A549 (cell line): Measurements from ENCODE around the gene CABYR. TPM values are rescaled to one million over a fixed set of nuclear protein-coding genes. Genes with fewer than 3 reads are reported as not detected.

Source experiments
- ATAC-seq, 2 experiments: fragments of 200-7000 bp in 1 of 2; fragments of >200 bp in 1 of 2; cut with Nextera tagmentation in 1 of 2; cut with Tn5 transposase in 1 of 2; 3 replicates each; pipeline versions ENCODE4 v1.8.0 to v1.9.1; 2018 to 2020; ENCODE audit warnings: mild to moderate bottlenecking in 1 of 2, moderate library complexity in 1 of 2
- CTCF ChIA-PET: fragments of 300-600 bp; sonication (Branson Sonifier 250); formaldehyde crosslinking; extraction: SDS; loops from one replicate; lab custom pipeline; 2021; ENCODE audit warnings: antibody characterized with exemption, inconsistent platforms; lab: Yijun Ruan, JAX
- POLR2A ChIA-PET: fragments of 350-600 bp; formaldehyde crosslinking; extraction: SDS; loops from one replicate; lab custom pipeline; 2021; ENCODE audit warnings: antibody characterized with exemption, inconsistent platforms; lab: Yijun Ruan, JAX
- DNase-seq, 2 experiments: peaks; one replicate each; pipeline versions ENCODE4 v3.0.0 to v3.0.0-alpha.2; 2011 to 2016; ENCODE audit warnings: low read depth in 1 of 2, low spot score in 1 of 2
- FAIRE-seq: peaks from 2 replicates; lab custom pipeline; 2011; peaks lifted over from hg19 to GRCh38; lab: Jason Lieb, UNC
- H3K27ac ChIP-seq, 2 experiments: fragments of >200 bp; sonication (Bioruptor Twin); formaldehyde crosslinking; 3 replicates each; pipeline ENCODE4 v1.5.1; 2016 to 2017
- H3K4me1 ChIP-seq: fragments of >200 bp; sonication (Bioruptor Twin); formaldehyde crosslinking; 3 replicates; pipeline ENCODE4 v1.6.1; 2016
- H3K4me2 ChIP-seq: fragments of >200 bp; sonication (Bioruptor Twin); formaldehyde crosslinking; 3 replicates; pipeline ENCODE4 v1.6.1; 2016
- H3K4me3 ChIP-seq: fragments of >200 bp; sonication (Bioruptor Twin); formaldehyde crosslinking; 3 replicates; pipeline ENCODE4 v1.5.1; 2016
- H3K9me3 ChIP-seq: fragments of >200 bp; sonication (Bioruptor Twin); formaldehyde crosslinking; 3 replicates; pipeline ENCODE4 v1.6.1; 2016
- BHLHE40 ChIP-seq: IDR thresholded peaks from 2 replicates; pipeline ENCODE4 v1.6.1; 2012; ENCODE audit warnings: low read depth, low read length, inconsistent platforms
- CEBPB ChIP-seq, 2 experiments: fragments of >200 bp in 1 of 2; sonication (Bioruptor Twin) in 1 of 2; formaldehyde crosslinking in 1 of 2; IDR thresholded peaks; 2 replicates each; pipeline ENCODE4 v1.6.1; 2012 to 2016
- EHF ChIP-seq: fragments of 250-450 bp; sonication (Bioruptor Pico); IDR thresholded peaks from 2 replicates; pipeline ENCODE4 v1.5.0; 2020; ENCODE audit warnings: mild to moderate bottlenecking
- ELK1 ChIP-seq: fragments of 150-350 bp; IDR thresholded peaks from 2 replicates; pipeline ENCODE4 v1.6.1; 2014; ENCODE audit warnings: low read depth, mild to moderate bottlenecking, low read length
- EP300 ChIP-seq, 2 experiments: fragments of >200 bp; sonication (Bioruptor Twin); formaldehyde crosslinking; IDR thresholded peaks; 2 replicates in 1 of 2; 3 replicates in 1 of 2; pipeline ENCODE4 v1.6.1; 2016 to 2017
- ESRRA ChIP-seq: fragments of 150-350 bp; IDR thresholded peaks from 2 replicates; pipeline ENCODE4 v1.6.1; 2014; ENCODE audit warnings: mild to moderate bottlenecking, low read length, borderline replicate concordance
- HDAC2 ChIP-seq: fragments of 200-600 bp; sonication (generic); IDR thresholded peaks from 2 replicates; pipeline ENCODE4 v1.6.1; 2016
- HMGXB4 ChIP-seq: fragments of 250-450 bp; sonication (Bioruptor Pico); IDR thresholded peaks from 2 replicates; pipeline ENCODE4 v1.5.0; 2021; ENCODE audit warnings: mild to moderate bottlenecking, moderate library complexity, borderline replicate concordance
- JUN ChIP-seq, 2 experiments: fragments of >200 bp; sonication (Bioruptor Twin); formaldehyde crosslinking; IDR thresholded peaks; 2 replicates in 1 of 2; 3 replicates in 1 of 2; pipeline ENCODE4 v1.6.1; 2016 to 2017
- JUNB ChIP-seq: fragments of >200 bp; sonication (Bioruptor Twin); formaldehyde crosslinking; IDR thresholded peaks from 2 replicates; pipeline ENCODE4 v1.6.1; 2016
- KDM1A ChIP-seq: fragments of 200-600 bp; sonication (generic); IDR thresholded peaks from 2 replicates; pipeline ENCODE4 v1.6.1; 2016; ENCODE audit warnings: low read depth, mild to moderate bottlenecking
- KDM5A ChIP-seq: fragments of 200-600 bp; sonication (generic); IDR thresholded peaks from 2 replicates; pipeline ENCODE4 v1.6.1; 2016; ENCODE audit warnings: antibody characterized with exemption, mild to moderate bottlenecking
- MAFK ChIP-seq: fragments of 450-650 bp; IDR thresholded peaks from 2 replicates; pipeline ENCODE4 v1.6.1; 2014; ENCODE audit not compliant: partially characterized antibody
- PHF8 ChIP-seq: fragments of 200-600 bp; sonication (generic); IDR thresholded peaks from 2 replicates; pipeline ENCODE4 v1.6.1; 2016; ENCODE audit warnings: low read depth, mild to moderate bottlenecking, antibody characterized with exemption, moderate library complexity, borderline replicate concordance
- RAD21 ChIP-seq, 2 experiments: fragments of >200 bp in 1 of 2; sonication (Bioruptor Twin) in 1 of 2; formaldehyde crosslinking in 1 of 2; IDR thresholded peaks in 1 of 2; conservative IDR thresholded peaks in 1 of 2; 2 replicates in 1 of 2; 3 replicates in 1 of 2; pipeline ENCODE4 v1.6.1; 2012 to 2018; ENCODE audit warnings: inconsistent platforms in 1 of 2
- RARB ChIP-seq: fragments of 250-450 bp; sonication (Bioruptor Pico); IDR thresholded peaks from 2 replicates; pipeline ENCODE4 v1.8.0; 2021; ENCODE audit warnings: mild to moderate bottlenecking, moderate library complexity
- RCOR1 ChIP-seq: fragments of 150-350 bp; IDR thresholded peaks from 2 replicates; pipeline ENCODE4 v1.6.1; 2014; ENCODE audit warnings: antibody characterized with exemption, low read length, low read depth
- REST ChIP-seq: fragments of 200-600 bp; sonication (generic); IDR thresholded peaks from 2 replicates; pipeline ENCODE4 v1.6.1; 2016; ENCODE audit warnings: antibody characterized with exemption, mild to moderate bottlenecking, moderate library complexity
- RNF2 ChIP-seq: fragments of 200-600 bp; sonication (generic); IDR thresholded peaks from 2 replicates; pipeline ENCODE4 v1.6.1; 2016; ENCODE audit warnings: low read depth, mild to moderate bottlenecking, antibody characterized with exemption, moderate library complexity, borderline replicate concordance
- ZC3H11A ChIP-seq: fragments of 450-650 bp; IDR thresholded peaks from 2 replicates; pipeline ENCODE4 v1.6.1; 2014; ENCODE audit warnings: antibody characterized with exemption, mild to moderate bottlenecking
- ZFP36 ChIP-seq: fragments of 450-650 bp; IDR thresholded peaks from 2 replicates; pipeline ENCODE4 v1.6.1; 2014; ENCODE audit warnings: borderline replicate concordance; ENCODE audit not compliant: partially characterized antibody
- WGBS: methylation state at CpG from one replicate; pipeline ENCODE4 v1.1.6; 2017; ENCODE audit errors: missing lambda C conversion rate; 5-methylcytosine and 5-hydroxymethylcytosine counted together
- polyA plus RNA-seq, 4 experiments: library from polyadenylated mRNA; depleted of rRNA in 3 of 4; stranded (reverse); fragments of >200 nt; fragmentation: RNase III in 1 of 4; extraction: RNeasy Plus Mini Kit Qiagen cat#74134 plus additional on column Dnase treatment in 1 of 4; gene quantifications; 2 replicates in 3 of 4; 3 replicates in 1 of 4; pipeline ENCODE4 v1.2.3, GENCODE V29; 2011 to 2017
- TF ChIP-seq, protein P1 (sequence below): fragments of >200 bp; sonication (Bioruptor Twin); formaldehyde crosslinking; IDR thresholded peaks from 2 replicates; pipeline ENCODE4 v1.6.1; 2016

The CABYR gene
- polyA plus RNA-seq, 2 of the 4 experiments (the other 2 are of a cell fraction), result 14.8 to 22.1 TPM

GRCh38 chr18:24197412-24197811 lies 58.5 kb downstream of the CABYR start:
- no peak overlapping the region for H3K4me2 ChIP-seq
- TF ChIP-seq ZFP36, result no peak
- no peak for TF ChIP-seq ZC3H11A
- no peak for TF ChIP-seq RNF2
- TF ChIP-seq MAFK, result no peak
- TF ChIP-seq RAD21 (conservative IDR thresholded peaks at IDR 0.05 in 1 of 2, IDR thresholded peaks at IDR 0.05 in 1 of 2), result no peak
- TF ChIP-seq REST, result no peak
- no peak for TF ChIP-seq JUN (IDR thresholded peaks at IDR 0.05)
- TF ChIP-seq, all 56 proteins: peak for 0
- ChIA-PET POLR2A (no interaction called here), CTCF (no interaction called here)
- Histone ChIP-seq H3K27ac (no peak overlapping the region), H3K4me3 (no peak overlapping the region), H3K9me3 (no peaks in the 10 kb centered on the region), H3K4me1 (no peaks in the 10 kb centered on the region)
- FAIRE-seq (no peak), ATAC-seq (no peak), DNase-seq (no peak)
- WGBS, result 84% methylated on average over 1 of the region's 1 CpG

- POLR2A ChIA-PET, result no interaction called here
- no peaks in the 10 kb centered on the region for H3K9me3 ChIP-seq
- DNase-seq (no peak), FAIRE-seq (no peak), ATAC-seq (no peak)
- no peak overlapping the region for H3K4me2 ChIP-seq
- no peak overlapping the region for H3K4me3 ChIP-seq
- CTCF ChIA-PET, result no interaction called here
- 89% methylated on average over 9 of the region's 9 CpGs for WGBS
- H3K27ac ChIP-seq, result no peak overlapping the region
- no peak for TF ChIP-seq CEBPB (IDR thresholded peaks at IDR 0.05)
- no peaks in the 10 kb centered on the region for H3K4me1 ChIP-seq
Measured at GRCh38 chr18:24198461-24198860, 59.6 kb downstream of the CABYR start.

GRCh38 chr18:24199372-24199962 lies 60.6 kb downstream of the CABYR start:
- 60% methylated on average over 5 of the region's 5 CpGs for WGBS
- ChIA-PET POLR2A (no interaction called here), CTCF (interaction anchor here (1.0 to 1.3 kb wide), 2 partner anchors 10 to 108 kb away, joined by 3 to 4 read pairs; no protein-coding TSS in a partner anchor)
- ATAC-seq (no peak), DNase-seq (no peak)
- Histone ChIP-seq H3K4me1 (no peaks in the 10 kb centered on the region), H3K4me3 (no peak overlapping the region), H3K9me3 (no peaks in the 10 kb centered on the region), H3K4me2 (no peak overlapping the region)
- TF ChIP-seq JUNB, result no peak
- no peak for TF ChIP-seq BHLHE40
- no peak for TF ChIP-seq EP300 (IDR thresholded peaks at IDR 0.05)
- TF ChIP-seq, all 56 proteins: peak for 0
- no peak for FAIRE-seq
- no peak overlapping the region for H3K27ac ChIP-seq

DNA sequence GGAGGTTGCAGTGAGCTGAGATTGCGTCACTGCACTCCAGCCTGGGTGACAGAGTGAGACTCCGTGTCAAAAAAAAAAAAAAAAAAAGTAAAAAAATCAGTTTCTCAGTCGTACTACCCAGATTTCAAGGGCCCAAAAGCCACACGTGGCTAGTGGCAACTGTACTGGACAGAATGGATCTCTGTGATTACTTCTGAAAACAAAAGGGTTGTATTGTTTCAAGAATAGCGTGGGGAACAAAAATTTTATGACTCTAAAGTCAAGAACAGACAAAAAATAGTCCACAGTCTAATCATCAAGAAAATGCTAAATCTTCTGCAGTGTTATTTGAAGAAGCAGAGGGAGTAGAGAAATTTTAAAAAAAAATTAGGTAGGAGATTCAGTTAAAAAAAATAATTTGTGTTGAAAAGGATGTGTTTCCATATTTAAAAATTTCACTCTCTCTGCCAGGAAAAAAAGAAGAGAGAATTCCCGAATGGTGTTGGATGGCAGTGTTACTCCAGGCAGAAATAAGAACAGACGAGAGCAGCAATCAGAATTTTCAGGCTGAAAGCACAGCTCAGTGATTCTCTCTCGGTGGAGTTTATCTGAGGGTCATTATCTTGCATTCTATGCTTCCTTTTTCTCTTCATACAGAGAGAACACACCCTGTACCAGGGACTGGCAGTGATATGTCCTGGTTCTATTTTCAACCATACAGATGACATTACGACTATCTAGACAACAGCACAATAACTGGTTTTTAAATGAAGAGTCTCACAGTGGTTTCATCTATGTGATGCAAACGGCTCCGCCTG lies 61.8 kb downstream of the CABYR start:
- Histone ChIP-seq H3K4me3 (no peak overlapping the region), H3K27ac (no peak overlapping the region), H3K4me1 (no peaks in the 10 kb centered on the region), H3K9me3 (no peaks in the 10 kb centered on the region), H3K4me2 (no peak overlapping the region)
- CTCF ChIA-PET, result interaction anchor here (1.0 kb wide), 1 partner anchor 107 kb away, joined by 3 read pairs; no protein-coding TSS in a partner anchor
- FAIRE-seq (no peak), ATAC-seq (no peak), DNase-seq (no peak)
- WGBS, result 80% methylated on average over 11 of the region's 11 CpGs
- POLR2A ChIA-PET, result no interaction called here
- TF ChIP-seq ELK1, result no peak
- no peak for TF ChIP-seq KDM5A
- TF ChIP-seq BHLHE40, result no peak
- no peak for TF ChIP-seq PHF8
- TF ChIP-seq, protein P1, sequence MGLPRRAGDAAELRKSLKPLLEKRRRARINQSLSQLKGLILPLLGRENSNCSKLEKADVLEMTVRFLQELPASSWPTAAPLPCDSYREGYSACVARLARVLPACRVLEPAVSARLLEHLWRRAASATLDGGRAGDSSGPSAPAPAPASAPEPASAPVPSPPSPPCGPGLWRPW, result no peak
- TF ChIP-seq RNF2, result no peak
- TF ChIP-seq RCOR1, result no peak
- no peak for TF ChIP-seq ESRRA
- TF ChIP-seq KDM1A, result no peak
- no peak for TF ChIP-seq HMGXB4 (CRISPR knock-in tag)
- no peak for TF ChIP-seq RARB
- TF ChIP-seq EP300 (IDR thresholded peaks at IDR 0.05), result no peak
- no peak for TF ChIP-seq EHF (CRISPR knock-in tag)
- no peak for TF ChIP-seq HDAC2
